Fibroblast of skin of right biceps (primary cell): ENCODE data around the gene PANX1.
"Not testable (repeated sequence)": the region's sequence is repeated elsewhere in the genome, so short reads cannot be mapped to it uniquely, and the experiment has no call there.

Experiments
- DNase-seq: peaks from one replicate; pipeline ENCODE4 v3.0.0-alpha.2; 2013

PANX1 gene

GRCh38 chr11:94150704-94151685 lies 22.4 kb downstream of the PANX1 start:
- peak; percentile 70 for DNase-seq

- DNase-seq, result peak; percentile 90
Measured at GRCh38 chr11:94151903-94152677, 23.4 kb downstream of the PANX1 start.

GRCh38 chr11:94152678-94153065 lies 24.0 kb downstream of the PANX1 start:
- DNase-seq, result peak; percentile 44

GRCh38 chr11:94153320-94153719 lies 24.7 kb downstream of the PANX1 start:
- no peak for DNase-seq

- DNase-seq, result no peak
Measured at GRCh38 chr11:94154095-94154856, 25.6 kb downstream of the PANX1 start.

- DNase-seq, result not testable (repeated sequence)
Measured at GRCh38 chr11:94157339-94157738, 28.7 kb downstream of the PANX1 start.

- DNase-seq, result no peak
Measured at GRCh38 chr11:94168882-94169281, 40.2 kb downstream of the PANX1 start.

GRCh38 chr11:94169516-94169915 lies 40.9 kb downstream of the PANX1 start:
- no peak for DNase-seq

GRCh38 chr11:94169930-94170545 lies 41.4 kb downstream of the PANX1 start:
- DNase-seq, result no peak

- no peak for DNase-seq
Measured at GRCh38 chr11:94170953-94171352, 42.3 kb downstream of the PANX1 start.

GRCh38 chr11:94171693-94172440 lies 43.2 kb downstream of the PANX1 start:
- DNase-seq, result peak; percentile 58

GRCh38 chr11:94175535-94175934 lies 46.9 kb downstream of the PANX1 start:
- DNase-seq, result peak; percentile 93

- no peak for DNase-seq
Measured at GRCh38 chr11:94178331-94178730, 49.7 kb downstream of the PANX1 start.

- no peak for DNase-seq
Measured at GRCh38 chr11:94179696-94180095, 51.1 kb downstream of the PANX1 start.

GRCh38 chr11:94181526-94181925 lies 52.9 kb downstream of the PANX1 start:
- no peak for DNase-seq

GRCh38 chr11:94181943-94182342 lies 53.3 kb downstream of the PANX1 start:
- DNase-seq, result no peak

GRCh38 chr11:94183251-94183885 lies 54.7 kb downstream of the PANX1 start:
- no peak for DNase-seq

- peak; percentile 57 for DNase-seq
Measured at GRCh38 chr11:94183886-94184264, 55.2 kb downstream of the PANX1 start.

- DNase-seq, result no peak
Measured at GRCh38 chr11:94184362-94184761, 55.7 kb downstream of the PANX1 start.

- no peak for DNase-seq
Measured at GRCh38 chr11:94184846-94185245, 56.2 kb downstream of the PANX1 start.

GRCh38 chr11:94185416-94186084 lies 56.9 kb downstream of the PANX1 start:
- peak; percentile 89 for DNase-seq
